GM23338 (cell line): ENCODE data around the gene ISLR2. TPM values are rescaled to one million over a fixed set of nuclear protein-coding genes. Genes with fewer than 3 reads are reported as not detected.

Experiments used
- ATAC-seq: fragments of 200-7000 bp; cut with Tn5 transposase; 3 replicates; pipeline ENCODE4 v1.9.1; 2020
- DNase-seq: peaks from one replicate; pipeline ENCODE4 v3.0.0-alpha.2; 2015; ENCODE audit warnings: low spot score
- H2AFZ ChIP-seq: fragments of 200-600 bp; sonication (generic); 2 replicates; pipeline ENCODE4 v1.8.0; 2016; ENCODE audit warnings: antibody characterized with exemption, mild to moderate bottlenecking, moderate library complexity
- H3F3A ChIP-seq: fragments of 200-600 bp; sonication (generic); replicated peaks from 2 replicates; pipeline ENCODE4 v1.8.0; 2017; ENCODE audit warnings: antibody characterized with exemption, mixed run types, low read depth
- H3K27ac ChIP-seq: fragments of 200-600 bp; sonication (generic); 2 replicates; pipeline ENCODE4 v1.6.1; 2016; ENCODE audit warnings: low read depth
- H3K27me3 ChIP-seq: fragments of 200-600 bp; sonication (generic); 2 replicates; pipeline ENCODE4 v1.8.0; 2016; ENCODE audit warnings: mild to moderate bottlenecking, mixed run types, moderate library complexity; ENCODE audit not compliant: insufficient read depth
- H3K36me3 ChIP-seq: fragments of 200-600 bp; sonication (generic); 2 replicates; pipeline ENCODE4 v1.8.0; 2016; ENCODE audit warnings: mild to moderate bottlenecking; ENCODE audit not compliant: insufficient read depth
- H3K4me1 ChIP-seq: fragments of 200-600 bp; sonication (generic); 2 replicates; pipeline ENCODE4 v1.8.0; 2016; ENCODE audit warnings: mild to moderate bottlenecking, moderate library complexity; ENCODE audit not compliant: insufficient read depth
- H3K4me2 ChIP-seq: fragments of 200-600 bp; sonication (generic); 2 replicates; pipeline ENCODE4 v1.7.1; 2017; ENCODE audit warnings: mixed run types
- H3K4me3 ChIP-seq: fragments of 200-600 bp; sonication (generic); 2 replicates; pipeline ENCODE4 v1.6.1; 2016; ENCODE audit warnings: mixed run types
- H3K79me2 ChIP-seq: fragments of 200-600 bp; sonication (generic); replicated peaks from 2 replicates; pipeline ENCODE4 v1.8.0; 2017; ENCODE audit warnings: mild to moderate bottlenecking; ENCODE audit not compliant: insufficient read depth
- H3K9me2 ChIP-seq: fragments of 200-600 bp; sonication (generic); 2 replicates; pipeline ENCODE4 v1.8.0; 2017; ENCODE audit not compliant: insufficient read depth
- H4K20me1 ChIP-seq: fragments of 200-600 bp; sonication (generic); replicated peaks from 2 replicates; pipeline ENCODE4 v1.8.0; 2017; ENCODE audit warnings: mild to moderate bottlenecking; ENCODE audit not compliant: insufficient read depth
- H3K27ac Mint-ChIP-seq: 2 replicates; pipeline ENCODE4 v1.8.0; 2020; ENCODE audit warnings: inconsistent platforms, mild to moderate bottlenecking, moderate library complexity, mixed read lengths
- H3K27me3 Mint-ChIP-seq: 3 replicates; pipeline ENCODE4 v1.8.0; 2022; ENCODE audit warnings: low read depth, mild to moderate bottlenecking, moderate library complexity, mixed read lengths, inconsistent platforms; ENCODE audit not compliant: insufficient read depth, poor library complexity
- H3K36me3 Mint-ChIP-seq: 3 replicates; pipeline ENCODE4 v1.8.0; 2021; ENCODE audit warnings: low read depth, mild to moderate bottlenecking, inconsistent platforms, moderate library complexity, mixed read lengths
- H3K4me1 Mint-ChIP-seq: 3 replicates; pipeline ENCODE4 v1.8.0; 2020; ENCODE audit warnings: mild to moderate bottlenecking, inconsistent platforms, mixed read lengths
- H3K4me3 Mint-ChIP-seq: 3 replicates; pipeline ENCODE4 v1.8.0; 2021; ENCODE audit warnings: moderate library complexity, mild to moderate bottlenecking, inconsistent platforms, mixed read lengths
- H3K9me3 Mint-ChIP-seq: 3 replicates; pipeline ENCODE4 v1.8.0; 2020; ENCODE audit warnings: moderate library complexity, mild to moderate bottlenecking, inconsistent platforms, mixed read lengths
- CREB1 ChIP-seq: fragments of 250-450 bp; sonication (Bioruptor Pico); IDR thresholded peaks from 2 replicates; pipeline ENCODE4 v1.5.0; 2020; ENCODE audit warnings: low read depth, mild to moderate bottlenecking, moderate library complexity
- CTCF ChIP-seq, 2 experiments: fragments of 200-600 bp in 1 of 2; sonication (generic) in 1 of 2; conservative IDR thresholded peaks; 2 replicates each; pipeline versions ENCODE4 v1.5.1 to v1.6.1; 2016 to 2017; ENCODE audit warnings: antibody characterized with exemption in 2 of 2, low read depth in 2 of 2, mild to moderate bottlenecking in 2 of 2, moderate library complexity in 1 of 2
- EZH2 ChIP-seq: fragments of 200-600 bp; sonication (generic); IDR thresholded peaks from one replicate; pipeline ENCODE4 v1.8.0; 2017; ENCODE audit warnings: antibody characterized with exemption, mild to moderate bottlenecking, low read depth; ENCODE audit not compliant: unreplicated experiment
- JUNB ChIP-seq: IDR thresholded peaks from one replicate; pipeline ENCODE4 v1.6.1; 2016; ENCODE audit warnings: antibody characterized with exemption; ENCODE audit not compliant: unreplicated experiment
- ZNF114 ChIP-seq: fragments of 250-450 bp; sonication (Bioruptor Pico); IDR thresholded peaks from 2 replicates; pipeline ENCODE4 v1.5.0; 2020; ENCODE audit warnings: mild to moderate bottlenecking, moderate library complexity
- ZNF462 ChIP-seq: fragments of 250-450 bp; sonication (Bioruptor Pico); IDR thresholded peaks from 2 replicates; pipeline ENCODE4 v1.5.0; 2020; ENCODE audit warnings: mild to moderate bottlenecking, moderate library complexity
- polyA plus RNA-seq: library from polyadenylated mRNA; unstranded; fragments of >200 nt; fragmentation: Nextera tagmentation; extraction: Ambion mirVana; gene quantifications from 2 replicates; pipeline ENCODE4 v1.2.1, GENCODE V29; 2016
- small RNA-seq: library from RNA; depleted of rRNA; stranded (forward); fragments of <200 nt; gene quantifications from one replicate; pipeline ENCODE3, GENCODE V24; 2014; ENCODE audit warnings: low replicate concordance
- total RNA-seq: library from RNA; depleted of rRNA; stranded (reverse); fragments of >200 nt; shearing (Covaris generic); gene quantifications from 2 replicates; pipeline ENCODE4 v1.2.3, GENCODE V29; 2014; rRNA removed

ISLR2 gene
- total and polyA plus RNA-seq, 2 experiments from 2014 or later, result 0.13 to 0.21 TPM

GRCh38 chr15:74185710-74186348 is 55.4 kb downstream of the ISLR2 start:
- H3F3A ChIP-seq, result no peaks in the 10 kb centered on the region
- H3K27me3 ChIP-seq, result no peaks in the 10 kb centered on the region
- H3K9me3 Mint-ChIP-seq, result no peaks in the 10 kb centered on the region
- no peaks in the 10 kb centered on the region for H4K20me1 ChIP-seq
- H3K27ac ChIP-seq, result no peak overlapping the region
- H3K36me3 Mint-ChIP-seq, result no peaks in the 10 kb centered on the region
- H3K27me3 Mint-ChIP-seq, result peaks cover 13% of the 10 kb centered on the region
- no peaks in the 10 kb centered on the region; the same call in 2 of the 3 replicates for H3K4me1 Mint-ChIP-seq
- H3K27ac Mint-ChIP-seq, result no peak overlapping the region
- no peaks in the 10 kb centered on the region for H3K4me1 ChIP-seq
- H3K79me2 ChIP-seq, result no peaks in the 10 kb centered on the region
- H3K9me2 ChIP-seq, result no peaks in the 10 kb centered on the region
- no peaks in the 10 kb centered on the region for H3K36me3 ChIP-seq
- no peak overlapping the region for H2AFZ ChIP-seq
- no peak overlapping the region for H3K4me3 Mint-ChIP-seq
- TF ChIP-seq JUNB, result no peak
- TF ChIP-seq CTCF (conservative IDR thresholded peaks at IDR 0.05; ENCODE audit: low read depth in 2 of 2), result no peak
- TF ChIP-seq CREB1 (CRISPR knock-in tag), result no peak
- TF ChIP-seq EZH2, result no peak
- no peak for TF ChIP-seq ZNF462 (CRISPR knock-in tag)
- TF ChIP-seq ZNF114 (CRISPR knock-in tag), result no peak
- no peak overlapping the region for H3K4me3 ChIP-seq
- ATAC-seq (no peak), DNase-seq (no peak)
- no peak overlapping the region for H3K4me2 ChIP-seq

Small RNA genes lying within 50 kb of the gene (small RNA-seq; reads per million reads assigned to genes)
- not detected for gene RF00017

Other genes starting within 250 kb of the ISLR2 start
- 6.8 and 10.8 TPM in 2 replicates for gene LOXL1, start 204.1 kb upstream of the ISLR2 start, total RNA-seq
- gene LOXL1, start 204.1 kb upstream of the ISLR2 start, polyA plus RNA-seq, result 6.9 and 10.3 TPM in 2 replicates
- gene STOML1, start 138.3 kb upstream of the ISLR2 start, total RNA-seq, result 2.4 and 2.7 TPM in 2 replicates
- 1.5 and 2.3 TPM in 2 replicates for gene STOML1, start 138.3 kb upstream of the ISLR2 start, polyA plus RNA-seq
- 73.1 and 85.3 TPM in 2 replicates for gene PML, start 135.9 kb upstream of the ISLR2 start, total RNA-seq
- gene PML, start 135.9 kb upstream of the ISLR2 start, polyA plus RNA-seq, result 18.9 and 19.0 TPM in 2 replicates
- 2.1 and 7.5 TPM in 2 replicates for gene GOLGA6A, start 48.0 kb upstream of the ISLR2 start, total RNA-seq
- gene GOLGA6A, start 48.0 kb upstream of the ISLR2 start, polyA plus RNA-seq, result 0.18 and 0.57 TPM in 2 replicates
- gene ISLR, start 43.1 kb downstream of the ISLR2 start, total RNA-seq, result 1.6 TPM in 1 of 2 replicates, not detected in the other
- 0.09 and 0.55 TPM in 2 replicates for gene ISLR, start 43.1 kb downstream of the ISLR2 start, polyA plus RNA-seq
- gene STRA6, start 72.2 kb downstream of the ISLR2 start, total RNA-seq, result 9.9 and 14.1 TPM in 2 replicates
- 8.2 TPM in 2 replicates for gene STRA6, start 72.2 kb downstream of the ISLR2 start, polyA plus RNA-seq
- gene CCDC33, start 105.7 kb downstream of the ISLR2 start, total RNA-seq, result 0.27 and 2.6 TPM in 2 replicates
- gene CCDC33, start 105.7 kb downstream of the ISLR2 start, polyA plus RNA-seq, result 2.5 and 2.8 TPM in 2 replicates
- 1.7 and 3.3 TPM in 2 replicates for gene CYP11A1, start 237.1 kb downstream of the ISLR2 start, total RNA-seq
- gene CYP11A1, start 237.1 kb downstream of the ISLR2 start, polyA plus RNA-seq, result 1.2 and 1.9 TPM in 2 replicates